GM12878 (cell line): ENCODE measurements around the gene PDCL3. TPM values are rescaled to one million over a fixed set of nuclear protein-coding genes. Genes with fewer than 3 reads are reported as not detected.

ENCODE experiments used
- ATAC-seq: fragments of 200-7000 bp; cut with Tn5 transposase; 3 replicates; pipeline ENCODE4 v1.9.1; 2020; ENCODE audit warnings: mild to moderate bottlenecking, moderate library complexity
- BruUV-seq: library from RNA; stranded (reverse); fragments of 400-500 nt; replicated peaks from 2 replicates; lab custom pipeline; 2021; lab: Mats Ljungman, UMichigan
- CTCF ChIA-PET: fragments of 300-600 bp; sonication (Branson Sonifier 250); formaldehyde crosslinking; extraction: SDS; loops from one replicate; lab custom pipeline; 2021; ENCODE audit warnings: inconsistent platforms; lab: Yijun Ruan, JAX
- POLR2A ChIA-PET: fragments of 350-600 bp; formaldehyde crosslinking; extraction: SDS; loops from one replicate; lab custom pipeline; 2021; ENCODE audit warnings: inconsistent platforms; lab: Charles Lee
- RAD21 ChIA-PET: fragments of 300-600 bp; sonication (Branson Sonifier 250); formaldehyde crosslinking; loops from one replicate; lab custom pipeline; 2023; ENCODE audit warnings: antibody characterized with exemption; ENCODE audit not compliant: unreplicated experiment; lab: Charles Lee
- SMC1A ChIA-PET: fragments of 300-600 bp; sonication (Branson Sonifier 250); formaldehyde crosslinking; loops from one replicate; lab custom pipeline; 2023; ENCODE audit not compliant: unreplicated experiment, uncharacterized antibody; lab: Charles Lee
- DNase-seq: peaks from one replicate; pipeline ENCODE4 v3.0.0-alpha.2; 2011; ENCODE audit warnings: low read depth, low spot score
- FAIRE-seq: peaks from 3 replicates; lab custom pipeline; 2011; peaks lifted over from hg19 to GRCh38; lab: Jason Lieb, UNC
- H2AFZ ChIP-seq: 2 replicates; pipeline ENCODE4 v1.6.0; 2011; ENCODE audit warnings: low read depth, low read length, control low read depth; ENCODE audit not compliant: control insufficient read depth
- H3K27ac ChIP-seq: 2 replicates; pipeline ENCODE4 v1.5.1; 2011; ENCODE audit warnings: control low read depth; ENCODE audit not compliant: control insufficient read depth, insufficient read depth
- H3K27me3 ChIP-seq, 2 experiments: replicated peaks in 1 of 2; 2 replicates each; pipeline versions ENCODE4 v1.6.0 to v1.6.1; 2011; ENCODE audit warnings: low read length in 1 of 2; ENCODE audit not compliant: control insufficient read depth in 2 of 2, insufficient read depth in 2 of 2
- H3K36me3 ChIP-seq, 2 experiments: 2 replicates each; pipeline ENCODE4 v1.5.1; 2011; ENCODE audit warnings: low read length in 1 of 2; ENCODE audit not compliant: control insufficient read depth in 2 of 2, insufficient read depth in 2 of 2
- H3K4me1 ChIP-seq: 2 replicates; pipeline ENCODE4 v1.6.1; 2011; ENCODE audit warnings: mild to moderate bottlenecking, low read length, moderate library complexity, mixed read lengths; ENCODE audit not compliant: control insufficient read depth, insufficient read depth
- H3K4me2 ChIP-seq: 2 replicates; pipeline ENCODE4 v1.6.0; 2011; ENCODE audit warnings: control low read depth; ENCODE audit not compliant: control insufficient read depth, insufficient read depth
- H3K4me3 ChIP-seq: fragments of 200-600 bp; sonication (generic); 2 replicates; pipeline ENCODE4 v1.5.1; 2016
- H3K79me2 ChIP-seq: 2 replicates; pipeline ENCODE4 v1.6.0; 2011; ENCODE audit warnings: low read length; ENCODE audit not compliant: control insufficient read depth, insufficient read depth
- H3K9ac ChIP-seq: 2 replicates; pipeline ENCODE4 v1.8.0; 2011; ENCODE audit warnings: low read length, control low read depth, mixed read lengths; ENCODE audit not compliant: control insufficient read depth, insufficient read depth
- H3K9me3 ChIP-seq: replicated peaks from 3 replicates; pipeline ENCODE4 v1.5.1; 2011; ENCODE audit warnings: mild to moderate bottlenecking, low read length; ENCODE audit not compliant: control insufficient read depth, insufficient read depth
- H4K20me1 ChIP-seq: 2 replicates; pipeline ENCODE4 v1.6.0; 2011; ENCODE audit not compliant: control insufficient read depth, insufficient read depth
- BACH1 ChIP-seq: fragments of 450-650 bp; IDR thresholded peaks from 2 replicates; pipeline ENCODE4 v1.6.1; 2017; ENCODE audit warnings: mild to moderate bottlenecking, borderline replicate concordance
- BMI1 ChIP-seq: fragments of 450-650 bp; IDR thresholded peaks from 2 replicates; pipeline ENCODE4 v1.6.1; 2016; ENCODE audit warnings: mild to moderate bottlenecking, moderate library complexity, borderline replicate concordance
- E2F8 ChIP-seq: fragments of 450-650 bp; IDR thresholded peaks from 2 replicates; pipeline ENCODE4 v1.6.1; 2018; ENCODE audit warnings: mild to moderate bottlenecking, low read depth, moderate library complexity; ENCODE audit not compliant: partially characterized antibody
- FOXM1 ChIP-seq: IDR thresholded peaks from 2 replicates; pipeline ENCODE4 v1.6.1; 2012; ENCODE audit warnings: low read depth, mild to moderate bottlenecking, inconsistent platforms, low read length, moderate library complexity
- KLF5 ChIP-seq: fragments of 450-650 bp; IDR thresholded peaks from 2 replicates; pipeline ENCODE4 v1.6.1; 2014; ENCODE audit warnings: mild to moderate bottlenecking; ENCODE audit not compliant: partially characterized antibody
- MTA2 ChIP-seq: fragments of 450-650 bp; IDR thresholded peaks from 2 replicates; pipeline ENCODE4 v1.6.1; 2016; ENCODE audit warnings: low read depth, mild to moderate bottlenecking, moderate library complexity
- POLR2A ChIP-seq: IDR thresholded peaks from 2 replicates; pipeline ENCODE4 v1.6.1; 2011; ENCODE audit warnings: low read depth, mild to moderate bottlenecking, low read length
- RCOR1 ChIP-seq: conservative IDR thresholded peaks from 2 replicates; pipeline ENCODE4 v1.6.1; 2012; ENCODE audit warnings: low read depth, low read length, improper control_type of control experiment
- RELA ChIP-seq: fragments of 450-650 bp; IDR thresholded peaks from 2 replicates; pipeline ENCODE4 v1.8.0; 2014; ENCODE audit warnings: borderline replicate concordance; ENCODE audit not compliant: partially characterized antibody
- SMC3 ChIP-seq: IDR thresholded peaks from 2 replicates; pipeline ENCODE4 v1.6.1; 2011; ENCODE audit warnings: low read length, improper control_type of control experiment, borderline replicate concordance
- STAT3 ChIP-seq: IDR thresholded peaks from 2 replicates; pipeline ENCODE4 v1.6.1; 2011; ENCODE audit warnings: low read depth, low read length, improper control_type of control experiment
- WRNIP1 ChIP-seq: IDR thresholded peaks from 2 replicates; pipeline ENCODE4 v1.6.1; 2011; ENCODE audit warnings: low read depth, low read length, improper control_type of control experiment, borderline replicate concordance
- ZZZ3 ChIP-seq: IDR thresholded peaks from 2 replicates; pipeline ENCODE4 v1.6.1; 2011; ENCODE audit warnings: low read depth; ENCODE audit not compliant: control insufficient read depth, insufficient read length
- WGBS: methylation state at CpG from one replicate; pipeline ENCODE4 v1.1.6; 2016; ENCODE audit warnings: low lambda C conversion rate; ENCODE audit not compliant: insufficient replicate concordance, insufficient coverage; ENCODE audit errors: missing lambda C conversion rate; 5-methylcytosine and 5-hydroxymethylcytosine counted together
- in situ Hi-C: fragments of 300-500 bp; cut with MboI; formaldehyde crosslinking; loops from 9 replicates; pipeline ENCODE4 v1.14.3; 2018; ENCODE audit warnings: mixed read lengths
- intact Hi-C: fragments of 100-400 bp; cut with micrococcal nuclease; formaldehyde crosslinking; loops from one replicate; pipeline ENCODE4 v1.14.2; 2022; ENCODE audit not compliant: unreplicated experiment
- polyA plus RNA-seq, 11 experiments: library from polyadenylated mRNA; depleted of rRNA in 4 of 11; unstranded in 6 of 11; stranded (reverse) in 5 of 11; fragments of >200 nt; fragmentation: Nextera tagmentation in 4 of 11; fragmentation: Illumina TruSeq in 1 of 11; extraction: Ambion mirVana in 4 of 11; extraction: Trizol in 1 of 11; gene quantifications; 1 replicate in 1 of 11; 2 replicates in 10 of 11; pipeline versions ENCODE4 v1.2.1 to v1.2.3, GENCODE V29; 2011 to 2016; ENCODE audit warnings: inconsistent platforms in 2 of 11, missing spikeins in 2 of 11, low read depth in 1 of 11
- total RNA-seq, 4 experiments: library from RNA; depleted of rRNA in 3 of 4; stranded (reverse); fragments of >200 nt in 3 of 4; fragmentation: Illumina TruSeq in 1 of 4; extraction: Trizol in 1 of 4; gene quantifications; 2 replicates each; pipeline versions ENCODE4 v1.2.1 to v1.2.3, GENCODE V29; 2013 to 2021

The PDCL3 gene
- total and polyA plus RNA-seq, 10 of the 15 experiments (the other 5 are each of a cell fraction or from before 2014, with no cell fraction given), result 22.9 to 111 (median 51.1) TPM

DNA sequence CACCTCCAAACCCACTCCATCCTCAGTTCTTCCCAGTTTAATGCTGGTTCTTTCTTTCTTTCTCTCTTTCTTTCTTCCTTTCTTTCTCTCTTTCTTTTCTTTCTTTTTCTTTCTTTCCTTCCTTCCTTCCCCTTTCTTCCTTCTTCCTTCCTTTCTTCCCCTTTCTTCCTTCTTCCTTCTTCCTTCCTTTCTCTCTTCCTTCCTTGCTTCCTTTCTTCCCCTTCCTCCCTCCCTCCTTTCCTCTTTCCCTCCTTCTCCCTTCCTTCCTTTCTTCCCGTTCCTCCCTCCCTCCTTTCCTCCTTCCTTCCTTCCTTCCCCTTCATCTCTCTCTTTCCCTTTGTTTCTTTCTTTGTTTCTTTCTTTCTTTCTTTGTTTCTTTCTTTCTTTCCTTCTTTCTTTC, 50.9 kb downstream of the PDCL3 start:
- POLR2A ChIA-PET, result no interaction called here
- RAD21 ChIA-PET, result no interaction called here
- 33% methylated on average over 1 of the region's 1 CpG for WGBS

More for the DNA sequence above, 50.9 kb downstream of the PDCL3 start:
- Histone ChIP-seq H3K36me3 (no peaks in the 10 kb centered on the region), H3K79me2 (no peaks in the 10 kb centered on the region)
- in situ Hi-C loops, result loop anchor here (5.0 to 10.0 kb wide), 2 partner anchors 369 to 541 kb away; partner anchors contain the start of gene TBC1D8
- CTCF ChIA-PET, result no interaction called here
- no peak for TF ChIP-seq SMC3
- TF ChIP-seq E2F8, result no peak
- TF ChIP-seq BMI1, result no peak
- TF ChIP-seq KLF5, result no peak
- TF ChIP-seq RCOR1, result no peak
- no peak for TF ChIP-seq MTA2
- TF ChIP-seq STAT3, result no peak
- TF ChIP-seq RELA, result no peak
- TF ChIP-seq ZZZ3, result no peak
- TF ChIP-seq BACH1, result no peak
- no peak for TF ChIP-seq WRNIP1
- no peak for TF ChIP-seq FOXM1
- TF ChIP-seq POLR2A, result no peak
- TF ChIP-seq, all 136 proteins: peak for 0
- intact Hi-C loops, result no loop called here
- Histone ChIP-seq H4K20me1 (no peaks in the 10 kb centered on the region), H3K4me1 (no peaks in the 10 kb centered on the region), H3K4me3 (no peak overlapping the region), H3K4me2 (no peak overlapping the region), H3K9ac (no peak overlapping the region), H3K9me3 (no peaks in the 10 kb centered on the region), H2AFZ (no peak overlapping the region), H3K27me3 (no peaks in the 10 kb centered on the region; a peak in 1 of 4 replicates), H3K27ac (no peak overlapping the region)
- DNase-seq (no peak), FAIRE-seq (no peak), ATAC-seq (no peak)
- SMC1A ChIA-PET, result no interaction called here
- no TSS peak for BruUV-seq
